GM12892 (cell line): ENCODE measurements around the gene USP11.
"Not testable (repeated sequence)": the region's sequence is repeated elsewhere in the genome, so short reads cannot be mapped to it uniquely, and the experiment has no call there.

ENCODE experiments used
- DNase-seq: peaks from one replicate; pipeline ENCODE4 v3.0.0; 2011; ENCODE audit not compliant: insufficient read length
- FAIRE-seq: peaks from 2 replicates; lab custom pipeline; 2011; peaks lifted over from hg19 to GRCh38; lab: Jason Lieb, UNC
- POLR2A ChIP-seq: IDR thresholded peaks from 2 replicates; pipeline ENCODE4 v1.6.1; 2011; ENCODE audit warnings: low read depth, low read length, control low read depth
- POLR2AphosphoS5 ChIP-seq: IDR thresholded peaks from 2 replicates; pipeline ENCODE4 v1.6.1; 2011; ENCODE audit warnings: low read depth, low read length, control low read depth
- TAF1 ChIP-seq: IDR thresholded peaks from 2 replicates; pipeline ENCODE4 v1.6.1; 2011; ENCODE audit warnings: low read depth, mild to moderate bottlenecking, control low read depth, low read length, borderline replicate concordance

The USP11 gene

DNA sequence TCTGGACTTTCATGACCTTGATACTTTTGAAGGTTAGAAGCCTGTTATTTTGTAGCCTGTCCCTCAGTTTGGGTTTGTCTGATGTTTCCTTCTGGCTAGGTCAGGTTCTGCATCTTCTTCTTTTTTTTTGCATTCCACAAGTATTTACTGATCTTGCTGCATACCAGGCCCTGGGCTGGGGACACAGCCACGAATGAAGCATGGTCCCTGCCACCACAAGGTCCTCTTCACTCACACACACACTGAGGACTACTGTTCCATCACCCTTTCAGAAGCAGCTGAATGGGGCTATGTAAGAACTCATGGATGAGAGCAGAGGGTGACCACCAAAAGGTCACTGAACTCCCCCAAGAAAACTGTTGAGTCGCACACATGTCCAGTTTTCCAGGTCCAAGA lies 39.2 kb downstream of the USP11 start:
- FAIRE-seq = no peak
- no peak for DNase-seq
- no peak for TF ChIP-seq POLR2A
- TF ChIP-seq POLR2AphosphoS5 = no peak
- no peak for TF ChIP-seq TAF1

DNA sequence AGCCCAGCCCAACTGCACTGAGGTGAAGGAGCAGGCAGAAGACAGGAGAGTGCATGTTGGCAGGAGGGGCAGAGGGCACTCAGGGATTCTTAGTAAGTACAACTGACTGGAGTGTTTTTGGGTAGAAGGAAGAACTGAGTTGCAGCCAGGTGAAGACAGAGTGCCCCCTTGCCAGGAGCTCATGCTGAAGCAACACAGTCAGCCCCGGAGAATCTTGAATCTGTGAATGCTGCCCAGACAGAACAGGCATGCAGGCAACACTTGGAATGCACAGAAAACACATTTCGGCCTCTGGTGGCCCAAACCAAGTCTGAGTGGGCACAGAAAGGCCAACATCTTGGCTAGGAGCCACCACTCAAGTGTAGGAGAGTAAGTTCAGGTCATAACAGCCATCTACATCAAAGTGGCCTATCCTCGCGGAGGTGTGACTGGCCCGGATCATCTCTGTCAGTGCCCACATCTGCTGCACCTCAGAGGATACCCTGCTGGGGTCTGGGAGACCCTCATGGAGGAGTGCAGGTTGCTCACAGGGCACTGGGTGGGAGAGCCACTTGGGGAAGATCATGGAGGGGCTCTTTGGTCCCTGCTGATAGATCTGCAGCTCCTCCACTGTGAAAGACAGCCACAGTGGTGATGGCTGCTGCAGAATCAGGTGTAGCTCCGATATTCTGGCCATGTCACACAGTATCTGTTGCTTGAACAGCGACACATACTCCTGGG lies 40.4 kb downstream of the USP11 start:
- DNase-seq = no peak
- no peak for FAIRE-seq
- TF ChIP-seq TAF1 (no peak), POLR2A (no peak), POLR2AphosphoS5 (no peak)

DNA sequence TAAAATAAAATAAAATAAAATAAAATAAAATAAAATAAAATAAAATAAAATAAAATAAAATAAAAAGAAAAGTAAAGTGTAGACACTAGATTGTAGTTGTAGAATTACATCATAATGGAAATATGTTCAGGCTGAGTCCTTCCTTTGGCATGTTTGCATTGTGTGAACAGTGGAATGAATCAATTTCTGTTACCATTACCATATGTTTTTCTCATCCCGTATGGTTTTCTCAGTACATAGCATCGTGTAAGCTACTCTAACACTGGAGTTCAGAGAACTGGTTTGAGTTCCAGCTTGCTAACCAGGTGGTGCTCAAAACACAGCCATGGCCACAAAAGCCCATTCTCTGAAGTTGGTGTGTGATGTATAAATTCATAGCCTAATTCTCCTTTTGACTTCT lies 45.9 kb downstream of the USP11 start:
- DNase-seq (no peak), FAIRE-seq (no peak)
- TF ChIP-seq TAF1 = no peak
- TF ChIP-seq POLR2A = no peak
- no peak for TF ChIP-seq POLR2AphosphoS5

DNA sequence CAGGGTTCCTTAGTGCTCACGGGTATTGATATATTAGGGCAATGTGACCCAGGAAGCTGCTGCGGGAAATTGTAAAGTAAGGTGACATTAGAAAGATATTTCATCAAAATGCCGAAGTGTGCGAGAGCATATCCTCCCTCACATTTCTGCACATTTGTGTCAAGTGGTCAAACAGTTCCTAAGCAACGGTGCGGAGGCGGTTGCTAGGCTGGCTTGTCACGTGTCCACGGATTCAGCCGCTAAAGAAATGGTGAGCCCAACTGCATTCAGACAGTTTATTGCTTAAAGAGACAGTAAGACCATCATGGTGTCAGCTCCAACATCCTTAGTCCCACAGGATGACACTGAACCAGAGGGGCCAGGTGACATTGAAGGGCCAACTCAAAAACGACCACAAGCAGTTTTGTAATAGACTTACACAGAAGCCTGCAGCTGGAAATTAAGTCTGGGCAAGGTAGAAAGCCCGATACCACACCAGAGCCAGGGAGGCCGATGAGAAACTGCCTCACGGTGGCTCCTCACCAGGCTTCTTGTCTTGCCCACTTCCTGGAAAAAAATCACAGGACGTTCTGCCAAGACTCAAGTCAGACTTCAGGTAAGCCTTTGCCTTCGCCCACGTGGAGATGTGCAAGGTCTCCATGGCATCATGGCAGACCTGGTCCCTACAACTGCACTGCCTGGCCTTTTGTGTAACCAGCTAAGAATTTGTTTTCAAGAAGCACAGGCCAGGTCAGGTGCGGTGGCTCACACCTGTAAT lies 50.4 kb downstream of the USP11 start:
- TF ChIP-seq POLR2AphosphoS5 (no peak), TAF1 (no peak), POLR2A (no peak)
- no peak for FAIRE-seq
- no peak for DNase-seq

DNA sequence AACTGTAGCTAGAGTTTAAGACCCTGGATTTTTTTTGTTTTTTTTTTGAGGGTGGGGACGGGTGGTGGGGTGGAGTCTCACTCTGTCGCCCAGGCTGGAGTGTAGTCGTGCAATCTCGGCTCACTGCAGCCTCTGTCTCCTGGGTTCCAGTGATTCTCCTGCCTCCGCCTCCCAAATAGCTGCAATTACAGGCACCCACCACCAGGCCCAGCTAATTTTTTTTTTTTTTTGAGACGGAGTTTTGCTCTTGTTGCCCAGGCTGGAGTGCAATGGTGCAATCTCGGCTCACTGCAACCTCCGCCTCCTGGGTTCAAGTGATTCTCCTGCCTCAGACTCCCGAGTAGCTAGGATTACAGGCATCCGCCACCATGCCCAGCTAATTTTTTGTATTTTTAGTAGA lies 51.8 kb downstream of the USP11 start:
- not testable (repeated sequence) for FAIRE-seq, DNase-seq

DNA sequence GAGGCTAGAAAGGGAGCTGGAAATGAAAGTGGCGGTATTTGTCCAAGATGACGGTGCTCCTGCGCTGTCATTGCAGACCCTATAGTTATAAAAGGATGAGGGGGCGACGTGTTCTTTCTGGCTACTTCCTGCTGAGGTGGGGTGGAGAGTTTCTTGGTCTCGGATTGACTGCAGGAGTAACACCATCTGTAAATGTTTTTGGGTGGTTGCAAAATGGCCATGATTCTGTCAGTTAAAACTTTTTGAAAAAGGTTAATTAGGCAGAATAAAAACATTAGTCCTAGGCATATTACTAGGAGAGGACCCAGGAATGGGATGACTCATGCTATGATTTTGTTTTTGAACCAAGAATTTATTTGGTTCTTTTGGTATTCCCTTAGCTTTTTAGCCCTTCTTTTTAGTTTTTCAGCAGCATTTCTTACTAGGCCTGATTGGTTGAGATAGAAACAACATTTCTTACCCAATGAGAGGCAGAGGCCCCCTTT lies 53.1 kb downstream of the USP11 start:
- TF ChIP-seq POLR2AphosphoS5 = no peak
- TF ChIP-seq TAF1 = no peak
- TF ChIP-seq POLR2A = no peak
- DNase-seq (no peak), FAIRE-seq (no peak)

DNA sequence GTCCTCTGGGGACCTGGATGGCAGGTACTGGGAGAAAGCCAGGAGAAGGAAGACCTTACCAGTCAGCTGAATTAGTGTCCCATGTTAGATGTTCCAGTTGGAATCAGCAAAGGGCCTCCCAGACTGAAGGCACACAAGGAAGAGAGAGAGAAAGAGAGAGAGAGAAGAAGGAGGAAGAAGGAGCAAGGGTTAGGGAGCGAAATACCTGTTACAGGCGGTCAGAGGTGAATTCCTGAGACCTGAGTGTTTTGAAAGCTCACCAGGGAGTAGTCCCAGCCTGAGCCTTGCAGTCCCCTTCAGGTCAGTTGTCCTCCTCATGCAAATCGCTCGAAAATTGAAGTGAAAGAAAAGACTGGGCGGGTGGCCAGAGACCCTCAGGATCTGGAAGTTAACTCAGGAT lies 60.3 kb downstream of the USP11 start:
- FAIRE-seq (no peak), DNase-seq (no peak)
- TF ChIP-seq POLR2A (no peak), POLR2AphosphoS5 (no peak), TAF1 (no peak)

DNA sequence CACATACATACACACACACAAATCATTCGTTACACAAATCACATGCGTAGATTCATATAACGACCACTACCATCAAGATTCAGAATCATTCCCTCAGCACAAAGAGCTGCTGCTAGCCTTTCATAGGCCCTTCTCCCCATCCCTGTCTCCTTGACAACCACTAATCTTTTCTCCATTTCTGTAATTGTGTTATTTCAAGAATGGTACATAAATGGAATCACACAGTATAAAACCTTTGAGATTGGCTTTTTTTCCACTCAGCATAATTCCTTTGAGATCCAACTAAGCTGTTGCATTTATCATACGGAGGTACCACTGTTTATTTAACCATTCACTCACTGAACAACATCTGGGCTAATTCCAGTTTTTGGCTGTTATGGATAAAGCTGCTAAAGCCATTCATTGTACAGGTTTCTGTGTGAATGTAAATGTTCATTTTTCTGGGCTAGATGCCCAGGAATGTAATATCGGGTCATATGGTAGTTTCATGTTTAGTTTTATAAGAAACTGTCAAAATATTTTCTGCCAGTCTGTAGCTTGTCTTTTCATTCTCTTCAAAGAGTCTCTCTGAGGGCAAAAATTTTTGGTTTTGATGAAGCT lies 64.1 kb downstream of the USP11 start:
- no peak for TF ChIP-seq POLR2A
- TF ChIP-seq POLR2AphosphoS5 = no peak
- no peak for TF ChIP-seq TAF1
- DNase-seq (no peak), FAIRE-seq (no peak)

DNA sequence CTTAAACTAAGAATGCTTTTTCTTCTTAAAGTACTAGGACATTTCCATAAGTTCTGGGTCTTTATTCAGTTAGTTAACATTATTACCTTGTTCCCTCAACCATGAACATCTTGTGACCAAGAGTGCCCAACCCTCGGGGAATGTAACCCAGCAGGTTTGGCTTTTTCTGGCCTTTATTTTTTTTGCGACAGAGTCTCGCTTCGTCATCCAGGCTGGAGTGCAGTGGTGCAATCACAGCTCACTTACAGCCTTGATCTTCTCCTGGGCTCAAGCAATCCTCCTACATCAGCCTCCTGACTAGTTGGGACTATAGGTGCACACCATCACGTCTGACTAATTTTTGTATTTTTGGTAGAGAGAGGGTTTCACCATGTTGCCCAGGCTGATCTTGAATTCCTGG lies 65.1 kb downstream of the USP11 start:
- DNase-seq (no peak), FAIRE-seq (no peak)
- TF ChIP-seq POLR2A = no peak
- TF ChIP-seq POLR2AphosphoS5 = no peak
- TF ChIP-seq TAF1 = no peak
